ENCODE measurements around the gene MRAS.

DNA sequence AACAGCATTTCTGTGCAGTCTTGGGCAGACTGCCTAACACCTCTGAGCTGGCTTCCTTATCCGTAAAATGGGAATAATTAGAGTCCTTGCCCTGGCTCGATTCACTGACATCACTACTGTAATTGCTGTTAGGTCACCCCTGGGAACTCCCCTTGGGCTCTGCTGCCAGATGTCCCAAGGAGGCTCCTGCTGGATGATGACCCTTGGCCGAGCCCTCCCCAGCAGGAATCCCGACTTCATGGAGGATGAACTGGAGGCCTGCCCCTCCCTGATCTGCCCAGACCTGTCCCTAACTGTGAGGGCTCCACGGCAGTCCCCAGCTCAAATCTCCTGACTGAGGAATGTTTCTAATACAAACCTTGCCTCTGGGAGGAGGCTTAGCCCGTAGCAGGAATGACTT lies 104.1 kb downstream of the MRAS start:
- TF ChIP-seq, protein P1, sequence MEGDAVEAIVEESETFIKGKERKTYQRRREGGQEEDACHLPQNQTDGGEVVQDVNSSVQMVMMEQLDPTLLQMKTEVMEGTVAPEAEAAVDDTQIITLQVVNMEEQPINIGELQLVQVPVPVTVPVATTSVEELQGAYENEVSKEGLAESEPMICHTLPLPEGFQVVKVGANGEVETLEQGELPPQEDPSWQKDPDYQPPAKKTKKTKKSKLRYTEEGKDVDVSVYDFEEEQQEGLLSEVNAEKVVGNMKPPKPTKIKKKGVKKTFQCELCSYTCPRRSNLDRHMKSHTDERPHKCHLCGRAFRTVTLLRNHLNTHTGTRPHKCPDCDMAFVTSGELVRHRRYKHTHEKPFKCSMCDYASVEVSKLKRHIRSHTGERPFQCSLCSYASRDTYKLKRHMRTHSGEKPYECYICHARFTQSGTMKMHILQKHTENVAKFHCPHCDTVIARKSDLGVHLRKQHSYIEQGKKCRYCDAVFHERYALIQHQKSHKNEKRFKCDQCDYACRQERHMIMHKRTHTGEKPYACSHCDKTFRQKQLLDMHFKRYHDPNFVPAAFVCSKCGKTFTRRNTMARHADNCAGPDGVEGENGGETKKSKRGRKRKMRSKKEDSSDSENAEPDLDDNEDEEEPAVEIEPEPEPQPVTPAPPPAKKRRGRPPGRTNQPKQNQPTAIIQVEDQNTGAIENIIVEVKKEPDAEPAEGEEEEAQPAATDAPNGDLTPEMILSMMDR (IDR thresholded peaks at IDR 0.05; ENCODE audit: poor library complexity, severe bottlenecking) = no peak
- TF ChIP-seq RAD21 (conservative IDR thresholded peaks at IDR 0.05) (no peak), EZH2 (IDR thresholded peaks at IDR 0.05; ENCODE audit: borderline replicate concordance, insufficient read depth, low read length, poor library complexity, severe bottlenecking) (no peak), TAF1 (IDR thresholded peaks at IDR 0.05; ENCODE audit: low read depth) (no peak), SMC3 (conservative IDR thresholded peaks at IDR 0.05; ENCODE audit: poor library complexity) (no peak), POLR2AphosphoS5 (IDR thresholded peaks at IDR 0.05) (no peak), EP300 (conservative IDR thresholded peaks at IDR 0.05; ENCODE audit: poor library complexity, severe bottlenecking) (no peak), MXI1 (conservative IDR thresholded peaks at IDR 0.05; ENCODE audit: poor library complexity, severe bottlenecking) (no peak)
